T-helper 2 cell treated with Interferon-gamma antibody and Interleukin-4, amounts not matched to agents 100 ng/mL and 5 ng/mL, for 36 hours (primary cell): ENCODE data around the gene ATXN7. TPM values are rescaled to one million over a fixed set of nuclear protein-coding genes. Genes with fewer than 3 reads are reported as not detected.

Source experiments
- intact Hi-C: fragments of 100-400 bp; cut with micrococcal nuclease; formaldehyde crosslinking; loops from one replicate; pipeline ENCODE4 v1.15.1; 2023
- total RNA-seq: library from RNA; stranded (reverse); gene quantifications from 2 replicates; pipeline ENCODE4 v1.2.3, GENCODE V29; 2022

Gene ATXN7
- total RNA-seq, 1 donor from 2014 or later = 57.2 TPM

DNA sequence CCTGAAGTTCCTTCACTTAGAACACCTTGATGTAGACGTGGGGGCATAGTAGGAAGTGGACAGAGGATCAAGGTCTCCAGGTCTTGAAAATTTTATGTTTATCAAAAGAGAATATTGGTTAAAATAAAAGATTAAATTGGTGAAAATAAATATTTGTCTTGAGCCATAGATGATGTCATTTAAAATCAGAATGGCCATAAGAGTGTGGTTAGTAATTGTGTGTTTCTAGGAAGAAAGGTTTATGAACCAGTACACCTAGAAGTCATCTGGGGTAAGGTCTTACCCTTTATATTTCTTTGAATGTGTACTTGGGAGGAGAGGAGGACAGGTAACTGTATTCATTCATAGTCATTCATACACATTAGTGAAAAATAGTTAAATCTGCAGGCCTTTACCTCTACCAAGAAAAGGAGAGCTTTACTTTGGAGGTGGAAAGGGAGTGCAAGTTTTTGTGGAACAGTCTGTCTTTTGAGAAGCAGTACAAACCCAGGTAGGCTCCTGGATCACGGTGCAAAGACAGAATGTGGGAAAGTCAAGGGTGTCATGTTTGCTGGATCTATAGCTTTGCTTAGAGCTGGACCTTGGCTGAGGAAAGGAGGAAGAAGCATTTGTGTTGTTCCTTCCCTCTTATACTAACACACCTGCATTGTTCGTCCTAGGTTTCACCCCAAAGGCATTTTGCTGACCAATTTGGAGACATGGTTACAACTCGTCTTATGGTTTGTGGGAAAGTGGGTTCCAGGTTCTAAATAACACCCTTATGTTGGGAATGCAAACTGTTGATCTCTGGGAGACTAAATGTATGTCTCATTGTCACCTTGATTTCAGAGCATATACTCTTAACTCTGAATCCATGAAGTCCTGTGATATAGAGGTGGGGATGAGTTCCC, 42.3 kb downstream of the ATXN7 start:
- intact Hi-C loops = no loop called here

GRCh38 chr3:63908081-63908736, 44.5 kb downstream of the ATXN7 start:
- intact Hi-C loops = no loop called here

DNA sequence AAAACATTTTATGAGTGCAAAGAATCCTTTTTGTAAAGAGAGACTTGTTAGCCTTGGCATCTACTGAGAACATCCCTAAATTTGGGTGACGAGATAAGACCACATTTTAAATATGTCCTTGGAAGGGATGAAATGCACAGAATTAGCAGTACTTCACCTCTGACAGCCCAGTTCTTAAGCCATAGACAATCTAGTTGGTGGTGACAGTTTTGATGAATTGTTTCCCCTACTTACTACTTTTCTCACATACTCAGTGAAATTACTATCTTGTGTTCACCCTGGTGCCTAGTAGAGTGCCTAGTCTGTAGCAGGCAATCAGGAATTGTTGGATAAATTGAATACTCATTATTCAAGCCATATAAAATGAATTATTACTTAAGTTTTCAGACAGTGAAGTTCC, 45.1 kb downstream of the ATXN7 start:
- intact Hi-C loops = no loop called here

GRCh38 chr3:63909431-63909830, 45.8 kb downstream of the ATXN7 start:
- intact Hi-C loops = no loop called here

- intact Hi-C loops = loop anchor here (2.0 to 5.0 kb wide), 2 partner anchors 13 to 42 kb away; no protein-coding TSS in a partner anchor
Observed at GRCh38 chr3:63910001-63910400, 46.3 kb downstream of the ATXN7 start.

- intact Hi-C loops = loop anchor here (1.0 to 5.0 kb wide), 4 partner anchors 14 to 57 kb away; no protein-coding TSS in a partner anchor
Observed at GRCh38 chr3:63910891-63911290, 47.2 kb downstream of the ATXN7 start.

GRCh38 chr3:63911509-63911872, 47.8 kb downstream of the ATXN7 start:
- intact Hi-C loops = loop anchor here (1.0 to 5.0 kb wide), 4 partner anchors 15 to 57 kb away; no protein-coding TSS in a partner anchor

- intact Hi-C loops = loop anchor here (1.0 to 5.0 kb wide), 6 partner anchors 15 to 111 kb away; partner anchors contain the start of gene PSMD6
Observed at GRCh38 chr3:63911873-63912767, 48.5 kb downstream of the ATXN7 start, which contains the start of gene SCAANT1. SCAANT1 (minus strand) TSS chr3:63912383.

GRCh38 chr3:63912768-63913588, 49.3 kb downstream of the ATXN7 start:
- intact Hi-C loops = loop anchor here (1.0 to 5.0 kb wide), 3 partner anchors 39 to 110 kb away; partner anchors contain the start of gene PSMD6

- intact Hi-C loops = loop anchor here (5.0 kb wide), 1 partner anchor 38 kb away; no protein-coding TSS in a partner anchor
Observed at GRCh38 chr3:63914312-63914711, 50.6 kb downstream of the ATXN7 start.

DNA sequence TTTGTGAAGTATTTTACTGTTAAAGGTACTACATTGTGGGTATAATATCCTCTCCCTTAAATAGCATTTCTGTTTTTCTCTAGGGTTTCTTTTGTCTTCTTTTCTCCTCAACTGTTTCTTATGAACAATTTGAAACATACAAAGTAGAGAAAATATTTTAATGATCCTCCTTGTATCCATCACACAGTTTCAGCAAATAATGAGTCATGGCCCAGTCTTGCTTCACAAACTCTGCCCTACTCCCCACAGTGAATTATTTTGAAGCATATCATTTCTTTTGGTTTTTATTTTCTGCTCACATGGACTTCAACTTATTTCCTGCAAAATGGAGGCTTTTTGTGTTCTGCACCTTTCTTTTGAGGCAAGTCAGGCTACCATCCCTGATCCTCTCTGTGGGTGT, 54.7 kb downstream of the ATXN7 start:
- intact Hi-C loops = no loop called here

DNA sequence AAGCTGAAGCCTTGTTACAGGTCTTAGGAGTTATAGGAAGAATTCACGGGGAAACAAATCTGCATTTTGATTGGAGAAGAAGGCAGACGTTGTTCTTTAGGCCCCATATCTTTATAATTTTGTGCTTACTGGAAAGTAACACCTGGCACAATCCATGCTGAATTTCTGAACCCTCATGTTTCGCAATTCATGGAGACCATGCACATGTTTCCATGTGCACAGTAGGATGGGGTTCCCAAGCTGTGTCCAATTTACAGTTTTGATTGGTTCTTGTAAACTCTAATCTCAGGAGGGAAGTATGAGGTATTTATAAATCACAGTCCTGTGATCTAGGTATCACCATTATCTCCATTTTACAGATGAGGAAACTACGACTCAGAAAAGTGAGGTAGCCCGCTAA, 56.3 kb downstream of the ATXN7 start:
- intact Hi-C loops = no loop called here

DNA sequence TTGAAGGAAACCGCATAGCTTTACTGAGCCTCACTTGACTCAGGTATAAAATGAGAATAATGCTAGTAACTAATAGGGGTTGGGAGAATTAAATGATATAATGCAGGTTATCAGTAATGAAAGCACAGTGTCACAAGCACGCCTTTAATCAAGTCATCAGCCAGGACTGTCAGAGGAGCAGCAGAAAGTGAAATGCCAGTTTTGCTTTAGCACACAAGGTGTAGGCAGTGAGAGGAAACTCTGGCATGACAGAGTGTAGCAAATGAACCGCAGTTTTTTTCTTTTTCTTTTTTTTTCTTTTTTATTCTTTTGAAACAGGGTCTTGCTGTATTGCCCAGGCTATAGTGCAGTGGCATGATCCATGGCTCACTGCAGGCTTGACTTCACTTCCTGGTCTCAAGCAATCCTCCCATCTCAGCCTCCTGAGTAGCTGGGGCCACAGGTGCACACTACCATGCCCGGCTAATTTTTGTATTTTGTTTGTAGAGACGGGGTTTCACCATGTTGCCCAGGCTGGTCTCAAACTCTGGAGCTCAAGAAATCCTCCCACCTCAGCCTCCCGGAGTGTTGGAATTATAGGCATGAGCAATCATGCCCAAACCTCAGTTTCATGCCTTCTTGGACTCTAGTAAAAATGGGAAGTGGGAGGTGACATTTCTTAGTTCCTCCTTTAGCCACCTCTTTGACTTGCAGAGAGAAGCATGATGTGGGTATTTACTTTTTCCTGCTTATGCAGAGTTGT, 58.2 kb downstream of the ATXN7 start:
- intact Hi-C loops = no loop called here

DNA sequence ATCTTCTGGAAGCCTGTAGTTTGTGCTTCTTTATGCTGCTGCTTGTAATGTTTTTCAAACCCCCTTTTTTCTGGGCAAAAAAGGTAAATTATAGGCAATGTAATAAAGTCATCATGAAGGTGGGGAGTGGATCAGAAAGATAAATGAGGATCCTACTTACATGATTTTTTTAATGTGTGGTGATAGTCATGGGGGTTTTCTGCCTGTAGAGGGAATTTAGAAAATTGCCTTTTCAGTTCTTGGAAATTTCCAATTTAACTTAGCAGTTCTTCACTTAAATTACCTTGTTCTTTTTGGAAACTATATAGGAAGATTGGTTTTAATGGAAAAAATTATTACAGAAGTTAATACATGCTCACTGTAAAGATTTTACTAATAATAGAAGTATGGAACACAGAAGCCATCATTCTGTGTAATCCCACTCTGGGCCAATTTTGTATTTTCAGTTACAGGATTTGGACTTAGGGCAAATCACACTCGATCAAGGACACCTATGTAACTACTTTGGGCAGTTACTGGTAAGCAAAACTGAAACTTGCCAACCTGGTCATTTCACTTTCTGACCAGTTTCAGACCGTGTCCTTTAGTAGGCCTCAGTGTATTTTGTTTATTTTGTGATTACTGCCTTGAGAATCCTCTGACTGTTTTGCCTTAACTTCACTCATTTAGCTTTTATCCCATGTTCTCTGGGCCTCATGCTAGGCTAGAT, 59.0 kb downstream of the ATXN7 start:
- intact Hi-C loops = no loop called here

- intact Hi-C loops = no loop called here
Observed at GRCh38 chr3:63926309-63926708, 62.6 kb downstream of the ATXN7 start.

GRCh38 chr3:63927422-63928280, 64.0 kb downstream of the ATXN7 start:
- intact Hi-C loops = no loop called here

- intact Hi-C loops = no loop called here
Observed at GRCh38 chr3:63931290-63931689, 67.6 kb downstream of the ATXN7 start.
